ENCODE measurements around the gene OBI1.

The OBI1 gene

GRCh38 chr13:78602561-78603239 lies 56.3 kb downstream of the OBI1 start:
- peak overlapping the region; percentile 33 for H3K4me3 ChIP-seq (ENCODE audit: low read depth, low read length)
- TF ChIP-seq CTCF (IDR thresholded peaks at IDR 0.05; ENCODE audit: borderline replicate concordance, insufficient read depth, low read depth, low read length): no peak

GRCh38 chr13:78601874-78602560 lies 56.9 kb downstream of the OBI1 start:
- no peak for TF ChIP-seq CTCF (IDR thresholded peaks at IDR 0.05; ENCODE audit: borderline replicate concordance, insufficient read depth, low read depth, low read length)

GRCh38 chr13:78601124-78601873 lies 57.7 kb downstream of the OBI1 start:
- TF ChIP-seq CTCF (IDR thresholded peaks at IDR 0.05; ENCODE audit: borderline replicate concordance, insufficient read depth, low read depth, low read length): no peak
- peak overlapping the region; percentile 38 for H3K4me3 ChIP-seq (ENCODE audit: low read depth, low read length)

More at GRCh38 chr13:78601874-78602560, 56.9 kb downstream of the OBI1 start:
- H3K4me3 ChIP-seq (ENCODE audit: low read depth, low read length): peak overlapping the region; percentile 38

GRCh38 chr13:78600280-78600883 lies 58.6 kb downstream of the OBI1 start:
- H3K4me3 ChIP-seq (ENCODE audit: low read depth, low read length): no peak overlapping the region

GRCh38 chr13:78599645-78600279 lies 59.2 kb downstream of the OBI1 start:
- no peak for TF ChIP-seq CTCF (IDR thresholded peaks at IDR 0.05; ENCODE audit: borderline replicate concordance, insufficient read depth, low read depth, low read length)
- H3K4me3 ChIP-seq (ENCODE audit: low read depth, low read length): no peak overlapping the region

More at GRCh38 chr13:78600280-78600883, 58.6 kb downstream of the OBI1 start:
- no peak for TF ChIP-seq CTCF (IDR thresholded peaks at IDR 0.05; ENCODE audit: borderline replicate concordance, insufficient read depth, low read depth, low read length)

- TF ChIP-seq CTCF (IDR thresholded peaks at IDR 0.05; ENCODE audit: borderline replicate concordance, insufficient read depth, low read depth, low read length): no peak
Measured at GRCh38 chr13:78598966-78599644, 59.9 kb downstream of the OBI1 start.

More at GRCh38 chr13:78598966-78599644, 59.9 kb downstream of the OBI1 start:
- H3K4me3 ChIP-seq (ENCODE audit: low read depth, low read length): no peak overlapping the region
